GM23338 (cell line): ENCODE results near the gene UHRF2. TPM values are rescaled to one million over a fixed set of nuclear protein-coding genes. Genes with fewer than 3 reads are reported as not detected.

ENCODE experiments used
- ATAC-seq: fragments of 200-7000 bp; cut with Tn5 transposase; 3 replicates; pipeline ENCODE4 v1.9.1; 2020
- DNase-seq: peaks from one replicate; pipeline ENCODE4 v3.0.0-alpha.2; 2015; ENCODE audit warnings: low spot score
- H2AFZ ChIP-seq: fragments of 200-600 bp; sonication (generic); 2 replicates; pipeline ENCODE4 v1.8.0; 2016; ENCODE audit warnings: antibody characterized with exemption, mild to moderate bottlenecking, moderate library complexity
- H3F3A ChIP-seq: fragments of 200-600 bp; sonication (generic); replicated peaks from 2 replicates; pipeline ENCODE4 v1.8.0; 2017; ENCODE audit warnings: antibody characterized with exemption, mixed run types, low read depth
- H3K27ac ChIP-seq: fragments of 200-600 bp; sonication (generic); 2 replicates; pipeline ENCODE4 v1.6.1; 2016; ENCODE audit warnings: low read depth
- H3K27me3 ChIP-seq: fragments of 200-600 bp; sonication (generic); 2 replicates; pipeline ENCODE4 v1.8.0; 2016; ENCODE audit warnings: mild to moderate bottlenecking, mixed run types, moderate library complexity; ENCODE audit not compliant: insufficient read depth
- H3K36me3 ChIP-seq: fragments of 200-600 bp; sonication (generic); 2 replicates; pipeline ENCODE4 v1.8.0; 2016; ENCODE audit warnings: mild to moderate bottlenecking; ENCODE audit not compliant: insufficient read depth
- H3K4me1 ChIP-seq: fragments of 200-600 bp; sonication (generic); 2 replicates; pipeline ENCODE4 v1.8.0; 2016; ENCODE audit warnings: mild to moderate bottlenecking, moderate library complexity; ENCODE audit not compliant: insufficient read depth
- H3K4me2 ChIP-seq: fragments of 200-600 bp; sonication (generic); 2 replicates; pipeline ENCODE4 v1.7.1; 2017; ENCODE audit warnings: mixed run types
- H3K4me3 ChIP-seq: fragments of 200-600 bp; sonication (generic); 2 replicates; pipeline ENCODE4 v1.6.1; 2016; ENCODE audit warnings: mixed run types
- H3K79me2 ChIP-seq: fragments of 200-600 bp; sonication (generic); replicated peaks from 2 replicates; pipeline ENCODE4 v1.8.0; 2017; ENCODE audit warnings: mild to moderate bottlenecking; ENCODE audit not compliant: insufficient read depth
- H3K9me2 ChIP-seq: fragments of 200-600 bp; sonication (generic); 2 replicates; pipeline ENCODE4 v1.8.0; 2017; ENCODE audit not compliant: insufficient read depth
- H4K20me1 ChIP-seq: fragments of 200-600 bp; sonication (generic); replicated peaks from 2 replicates; pipeline ENCODE4 v1.8.0; 2017; ENCODE audit warnings: mild to moderate bottlenecking; ENCODE audit not compliant: insufficient read depth
- H3K27ac Mint-ChIP-seq: 2 replicates; pipeline ENCODE4 v1.8.0; 2020; ENCODE audit warnings: inconsistent platforms, mild to moderate bottlenecking, moderate library complexity, mixed read lengths
- H3K27me3 Mint-ChIP-seq: 3 replicates; pipeline ENCODE4 v1.8.0; 2022; ENCODE audit warnings: low read depth, mild to moderate bottlenecking, moderate library complexity, mixed read lengths, inconsistent platforms; ENCODE audit not compliant: insufficient read depth, poor library complexity
- H3K36me3 Mint-ChIP-seq: 3 replicates; pipeline ENCODE4 v1.8.0; 2021; ENCODE audit warnings: low read depth, mild to moderate bottlenecking, inconsistent platforms, moderate library complexity, mixed read lengths
- H3K4me1 Mint-ChIP-seq: 3 replicates; pipeline ENCODE4 v1.8.0; 2020; ENCODE audit warnings: mild to moderate bottlenecking, inconsistent platforms, mixed read lengths
- H3K4me3 Mint-ChIP-seq: 3 replicates; pipeline ENCODE4 v1.8.0; 2021; ENCODE audit warnings: moderate library complexity, mild to moderate bottlenecking, inconsistent platforms, mixed read lengths
- H3K9me3 Mint-ChIP-seq: 3 replicates; pipeline ENCODE4 v1.8.0; 2020; ENCODE audit warnings: moderate library complexity, mild to moderate bottlenecking, inconsistent platforms, mixed read lengths
- CREB1 ChIP-seq: fragments of 250-450 bp; sonication (Bioruptor Pico); IDR thresholded peaks from 2 replicates; pipeline ENCODE4 v1.5.0; 2020; ENCODE audit warnings: low read depth, mild to moderate bottlenecking, moderate library complexity
- CTCF ChIP-seq, 2 experiments: fragments of 200-600 bp in 1 of 2; sonication (generic) in 1 of 2; conservative IDR thresholded peaks; 2 replicates each; pipeline versions ENCODE4 v1.5.1 to v1.6.1; 2016 to 2017; ENCODE audit warnings: antibody characterized with exemption in 2 of 2, low read depth in 2 of 2, mild to moderate bottlenecking in 2 of 2, moderate library complexity in 1 of 2
- ETS1 ChIP-seq: IDR thresholded peaks from 2 replicates; pipeline ENCODE4 v1.6.1; 2016; ENCODE audit warnings: antibody characterized with exemption
- EZH2 ChIP-seq: fragments of 200-600 bp; sonication (generic); IDR thresholded peaks from one replicate; pipeline ENCODE4 v1.8.0; 2017; ENCODE audit warnings: antibody characterized with exemption, mild to moderate bottlenecking, low read depth; ENCODE audit not compliant: unreplicated experiment
- EZH2phosphoT487 ChIP-seq: fragments of 200-600 bp; sonication (generic); IDR thresholded peaks from one replicate; pipeline ENCODE4 v1.8.1; 2018; ENCODE audit warnings: antibody characterized with exemption; ENCODE audit not compliant: unreplicated experiment
- JUNB ChIP-seq: IDR thresholded peaks from one replicate; pipeline ENCODE4 v1.6.1; 2016; ENCODE audit warnings: antibody characterized with exemption; ENCODE audit not compliant: unreplicated experiment
- NANOG ChIP-seq: IDR thresholded peaks from 2 replicates; pipeline ENCODE4 v1.6.1; 2016; ENCODE audit warnings: antibody characterized with exemption, borderline replicate concordance
- POLR2AphosphoS5 ChIP-seq: IDR thresholded peaks from 2 replicates; pipeline ENCODE4 v1.6.1; 2016; ENCODE audit warnings: antibody characterized with exemption, low read depth
- STAT1 ChIP-seq: IDR thresholded peaks from one replicate; pipeline ENCODE4 v1.6.1; 2016; ENCODE audit warnings: antibody characterized with exemption; ENCODE audit not compliant: unreplicated experiment
- ZNF114 ChIP-seq: fragments of 250-450 bp; sonication (Bioruptor Pico); IDR thresholded peaks from 2 replicates; pipeline ENCODE4 v1.5.0; 2020; ENCODE audit warnings: mild to moderate bottlenecking, moderate library complexity
- ZNF331 ChIP-seq: fragments of 250-450 bp; sonication (Bioruptor Pico); IDR thresholded peaks from 2 replicates; pipeline ENCODE4 v1.5.0; 2020; ENCODE audit warnings: low read depth, mild to moderate bottlenecking, moderate library complexity
- ZNF462 ChIP-seq: fragments of 250-450 bp; sonication (Bioruptor Pico); IDR thresholded peaks from 2 replicates; pipeline ENCODE4 v1.5.0; 2020; ENCODE audit warnings: mild to moderate bottlenecking, moderate library complexity
- polyA plus RNA-seq: library from polyadenylated mRNA; unstranded; fragments of >200 nt; fragmentation: Nextera tagmentation; extraction: Ambion mirVana; gene quantifications from 2 replicates; pipeline ENCODE4 v1.2.1, GENCODE V29; 2016
- total RNA-seq: library from RNA; depleted of rRNA; stranded (reverse); fragments of >200 nt; shearing (Covaris generic); gene quantifications from 2 replicates; pipeline ENCODE4 v1.2.3, GENCODE V29; 2014
- TF ChIP-seq, protein P1 (sequence below): IDR thresholded peaks from one replicate; pipeline ENCODE4 v1.6.1; 2018; ENCODE audit warnings: antibody characterized with exemption; ENCODE audit not compliant: unreplicated experiment

UHRF2 gene
- total and polyA plus RNA-seq, 2 experiments from 2014 or later: 15.1 to 51.6 TPM

DNA sequence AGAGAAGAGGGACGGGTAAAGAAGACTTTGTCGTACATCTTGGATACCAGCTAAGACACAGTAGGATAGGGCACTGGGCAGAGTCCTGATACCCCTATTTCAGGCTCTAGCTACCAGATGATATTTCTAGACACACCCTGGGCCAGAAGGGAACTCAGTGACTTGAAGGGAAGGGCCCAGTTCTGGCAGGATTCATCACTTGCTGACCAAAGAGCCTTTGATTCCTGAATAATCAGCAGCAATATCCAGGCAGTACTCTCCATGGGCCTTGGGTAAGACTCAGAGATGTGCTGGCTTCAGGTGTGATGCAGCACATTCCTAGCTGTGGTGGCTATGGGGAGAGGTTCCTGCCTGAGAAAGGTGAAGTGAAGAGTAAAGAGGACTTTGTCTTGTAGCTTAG, 44.2 kb upstream of the UHRF2 start:
- Histone ChIP-seq H3K79me2 (no peaks in the 10 kb centered on the region), H3F3A (no peaks in the 10 kb centered on the region), H3K27ac (no peak overlapping the region), H3K4me2 (no peak overlapping the region), H3K36me3 (no peaks in the 10 kb centered on the region), H3K4me1 (no peaks in the 10 kb centered on the region), H4K20me1 (no peaks in the 10 kb centered on the region), H2AFZ (no peak overlapping the region), H3K27me3 (no peaks in the 10 kb centered on the region), H3K4me3 (no peak overlapping the region), H3K9me2 (no peaks in the 10 kb centered on the region)
- no peaks in the 10 kb centered on the region for H3K27me3 Mint-ChIP-seq
- ATAC-seq (no peak), DNase-seq (no peak)
- H3K4me1 Mint-ChIP-seq: no peaks in the 10 kb centered on the region
- H3K36me3 Mint-ChIP-seq: peaks cover 7% of the 10 kb centered on the region
- no peak overlapping the region for H3K4me3 Mint-ChIP-seq
- no peak overlapping the region for H3K27ac Mint-ChIP-seq
- TF ChIP-seq EZH2 (no peak), POLR2AphosphoS5 (no peak), STAT1 (no peak), ZNF462 (CRISPR knock-in tag) (no peak), CTCF (conservative IDR thresholded peaks at IDR 0.05; ENCODE audit: low read depth in 2 of 2) (no peak), ETS1 (no peak), EZH2phosphoT487 (no peak), NANOG (no peak), ZNF331 (CRISPR knock-in tag) (no peak), CREB1 (CRISPR knock-in tag) (no peak), ZNF114 (no peak), JUNB (no peak)
- TF ChIP-seq, protein P1, sequence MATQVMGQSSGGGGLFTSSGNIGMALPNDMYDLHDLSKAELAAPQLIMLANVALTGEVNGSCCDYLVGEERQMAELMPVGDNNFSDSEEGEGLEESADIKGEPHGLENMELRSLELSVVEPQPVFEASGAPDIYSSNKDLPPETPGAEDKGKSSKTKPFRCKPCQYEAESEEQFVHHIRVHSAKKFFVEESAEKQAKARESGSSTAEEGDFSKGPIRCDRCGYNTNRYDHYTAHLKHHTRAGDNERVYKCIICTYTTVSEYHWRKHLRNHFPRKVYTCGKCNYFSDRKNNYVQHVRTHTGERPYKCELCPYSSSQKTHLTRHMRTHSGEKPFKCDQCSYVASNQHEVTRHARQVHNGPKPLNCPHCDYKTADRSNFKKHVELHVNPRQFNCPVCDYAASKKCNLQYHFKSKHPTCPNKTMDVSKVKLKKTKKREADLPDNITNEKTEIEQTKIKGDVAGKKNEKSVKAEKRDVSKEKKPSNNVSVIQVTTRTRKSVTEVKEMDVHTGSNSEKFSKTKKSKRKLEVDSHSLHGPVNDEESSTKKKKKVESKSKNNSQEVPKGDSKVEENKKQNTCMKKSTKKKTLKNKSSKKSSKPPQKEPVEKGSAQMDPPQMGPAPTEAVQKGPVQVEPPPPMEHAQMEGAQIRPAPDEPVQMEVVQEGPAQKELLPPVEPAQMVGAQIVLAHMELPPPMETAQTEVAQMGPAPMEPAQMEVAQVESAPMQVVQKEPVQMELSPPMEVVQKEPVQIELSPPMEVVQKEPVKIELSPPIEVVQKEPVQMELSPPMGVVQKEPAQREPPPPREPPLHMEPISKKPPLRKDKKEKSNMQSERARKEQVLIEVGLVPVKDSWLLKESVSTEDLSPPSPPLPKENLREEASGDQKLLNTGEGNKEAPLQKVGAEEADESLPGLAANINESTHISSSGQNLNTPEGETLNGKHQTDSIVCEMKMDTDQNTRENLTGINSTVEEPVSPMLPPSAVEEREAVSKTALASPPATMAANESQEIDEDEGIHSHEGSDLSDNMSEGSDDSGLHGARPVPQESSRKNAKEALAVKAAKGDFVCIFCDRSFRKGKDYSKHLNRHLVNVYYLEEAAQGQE: no peak
- peaks cover 49% of the 10 kb centered on the region for H3K9me3 Mint-ChIP-seq
